ENCODE data around the gene MRPL9. TPM values are rescaled to one million over a fixed set of nuclear protein-coding genes. Genes with fewer than 3 reads are reported as not detected.
"Not testable (repeated sequence)": the region's sequence is repeated elsewhere in the genome, so short reads cannot be mapped to it uniquely, and the experiment has no call there.

Gene MRPL9
- total and polyA plus RNA-seq, 10 of the 15 experiments (the other 5 are each of a cell fraction or from before 2014, with no cell fraction given) = 35.7 to 161 (median 110) TPM

- no peak for TF ChIP-seq RFX5 (IDR thresholded peaks at IDR 0.05; ENCODE audit: low read depth, low read length)
- TF ChIP-seq BCL11A (IDR thresholded peaks at IDR 0.05; ENCODE audit: low read depth, low read length) = no peak
- no peak for TF ChIP-seq CBFB (IDR thresholded peaks at IDR 0.05; ENCODE audit: low read depth)
- TF ChIP-seq KLF5 (IDR thresholded peaks at IDR 0.05; ENCODE audit: partially characterized antibody) = no peak
- no peak for TF ChIP-seq PML (IDR thresholded peaks at IDR 0.05; ENCODE audit: low read length)
Measured at GRCh38 chr1:151737026-151737425, 26.3 kb downstream of the MRPL9 start (continued).

- H3K9ac ChIP-seq (ENCODE audit: control insufficient read depth, insufficient read depth, low read length); FAIRE-seq; POLR2A ChIA-PET; H3K36me3 ChIP-seq (ENCODE audit: control insufficient read depth in 2 of 2, insufficient read depth in 2 of 2, low read length in 1 of 2); BruUV-seq (replicated peaks); H4K20me1 ChIP-seq (ENCODE audit: control insufficient read depth, insufficient read depth); ATAC-seq; H3K4me3 ChIP-seq; H3K4me2 ChIP-seq (ENCODE audit: control insufficient read depth, insufficient read depth); H3K9me3 ChIP-seq (replicated peaks; ENCODE audit: control insufficient read depth, insufficient read depth, low read length); H3K27ac ChIP-seq (ENCODE audit: control insufficient read depth, insufficient read depth); H3K27me3 ChIP-seq (replicated peaks in 1 of 2; ENCODE audit: control insufficient read depth in 2 of 2, insufficient read depth in 2 of 2, low read length in 1 of 2); H3K4me1 ChIP-seq (ENCODE audit: control insufficient read depth, insufficient read depth, low read length); H2AFZ ChIP-seq (ENCODE audit: control insufficient read depth, low read depth, low read length); H3K79me2 ChIP-seq (ENCODE audit: control insufficient read depth, insufficient read depth, low read length); DNase-seq (ENCODE audit: low read depth, low spot score): not testable (repeated sequence)
- RAD21 ChIA-PET (ENCODE audit: unreplicated experiment) = interaction anchor here (1.2 to 2.2 kb wide), 8 partner anchors 29 to 290 kb away, joined by 3 to 12 read pairs (median 4); partner anchors contain the start of gene MRPL9
- WGBS (ENCODE audit: insufficient coverage, insufficient replicate concordance, low lambda C conversion rate, missing lambda C conversion rate) = 25% methylated on average over 9 of the region's 9 CpGs
- SMC1A ChIA-PET (ENCODE audit: uncharacterized antibody, unreplicated experiment) = interaction anchor here (0.9 to 2.1 kb wide), 12 partner anchors 19 to 634 kb away, joined by 3 to 15 read pairs (median 4); no protein-coding TSS in a partner anchor
- intact Hi-C loops (cut with micrococcal nuclease; ENCODE audit: unreplicated experiment) (loop anchor here (2.0 kb wide), 3 partner anchors 41 to 289 kb away; no protein-coding TSS in a partner anchor), in situ Hi-C loops (cut with MboI) (loop anchor here (5.0 kb wide), 1 partner anchor 137 kb away; no protein-coding TSS in a partner anchor)
- CTCF ChIA-PET = interaction anchor here (0.9 to 2.5 kb wide), 21 partner anchors 13 to 503 kb away, joined by 3 to 18 read pairs (median 5); partner anchors contain the start of genes MRPL9, RIIAD1 and TDRKH
Measured at GRCh38 chr1:151733995-151734394, 29.3 kb downstream of the MRPL9 start.

GRCh38 chr1:151733126-151733525 is 30.2 kb downstream of the MRPL9 start:
- in situ Hi-C loops (cut with MboI) = loop anchor here (5.0 kb wide), 1 partner anchor 136 kb away; no protein-coding TSS in a partner anchor
- TF ChIP-seq USF2 (IDR thresholded peaks at IDR 0.05; ENCODE audit: borderline replicate concordance, low read depth, low read length) (no peak), PML (IDR thresholded peaks at IDR 0.05; ENCODE audit: low read length) (no peak), TAF1 (IDR thresholded peaks at IDR 0.05; ENCODE audit: borderline replicate concordance, low read depth, low read length) (no peak), RFX5 (IDR thresholded peaks at IDR 0.05; ENCODE audit: low read depth, low read length) (no peak), TCF7 (IDR thresholded peaks at IDR 0.05; ENCODE audit: borderline replicate concordance) (no peak), RAD51 (IDR thresholded peaks at IDR 0.05) (no peak), KAT2A (conservative IDR thresholded peaks at IDR 0.05; ENCODE audit: control insufficient read depth, low read depth, low read length) (no peak), ZNF622 (IDR thresholded peaks at IDR 0.05) (no peak), EP300 (IDR thresholded peaks at IDR 0.05; ENCODE audit: borderline replicate concordance in 1 of 2, control insufficient read depth in 1 of 2, low read depth in 2 of 2, low read length in 2 of 2) (no peak)

More at GRCh38 chr1:151733126-151733525, 30.2 kb downstream of the MRPL9 start:
- Histone ChIP-seq H3K79me2 (ENCODE audit: control insufficient read depth, insufficient read depth, low read length) (no peaks in the 10 kb centered on the region), H3K4me3 (no peak overlapping the region), H2AFZ (ENCODE audit: control insufficient read depth, low read depth, low read length) (no peak overlapping the region), H3K27ac (ENCODE audit: control insufficient read depth, insufficient read depth) (no peak overlapping the region), H3K4me2 (ENCODE audit: control insufficient read depth, insufficient read depth) (no peak overlapping the region), H3K9me3 (replicated peaks; ENCODE audit: control insufficient read depth, insufficient read depth, low read length) (peaks cover 7% of the 10 kb centered on the region; the same call in 1 of the 3 replicates), H4K20me1 (ENCODE audit: control insufficient read depth, insufficient read depth) (no peaks in the 10 kb centered on the region), H3K9ac (ENCODE audit: control insufficient read depth, insufficient read depth, low read length) (no peak overlapping the region), H3K36me3 (ENCODE audit: control insufficient read depth in 2 of 2, insufficient read depth in 2 of 2, low read length in 1 of 2) (no peaks in the 10 kb centered on the region), H3K4me1 (ENCODE audit: control insufficient read depth, insufficient read depth, low read length) (no peaks in the 10 kb centered on the region), H3K27me3 (replicated peaks in 1 of 2; ENCODE audit: control insufficient read depth in 2 of 2, insufficient read depth in 2 of 2, low read length in 1 of 2) (no peaks in the 10 kb centered on the region)
- RAD21 ChIA-PET (ENCODE audit: unreplicated experiment) = interaction anchor here (0.5 to 2.2 kb wide), 4 partner anchors 28 to 672 kb away, joined by 3 to 7 read pairs (median 4); partner anchors contain the start of gene MRPL9
- FAIRE-seq = no peak
- SMC1A ChIA-PET (ENCODE audit: uncharacterized antibody, unreplicated experiment) = interaction anchor here (1.1 to 1.4 kb wide), 2 partner anchors 18 to 40 kb away, joined by 3 read pairs; no protein-coding TSS in a partner anchor
- BruUV-seq (replicated peaks) = no TSS peak
- CTCF ChIA-PET = interaction anchor here (1.0 to 2.5 kb wide), 5 partner anchors 30 to 502 kb away, joined by 3 to 16 read pairs (median 4); partner anchors contain the start of gene MRPL9
- no peak for ATAC-seq
- WGBS (ENCODE audit: insufficient coverage, insufficient replicate concordance, low lambda C conversion rate, missing lambda C conversion rate) = 51% methylated on average over 3 of the region's 3 CpGs
- intact Hi-C loops (cut with micrococcal nuclease; ENCODE audit: unreplicated experiment) = no loop called here
- POLR2A ChIA-PET = interaction anchor here (0.6 kb wide), 1 partner anchor 9 kb away, joined by 7 read pairs; no protein-coding TSS in a partner anchor
- DNase-seq (ENCODE audit: low read depth, low spot score) = no peak

All from GM12878 (cell line).